ENCODE data around the gene CLEC2L. TPM values are rescaled to one million over a fixed set of nuclear protein-coding genes. Genes with fewer than 3 reads are reported as not detected.

CLEC2L gene
- total RNA-seq, 6 donors from 2014 or later = not detected

DNA sequence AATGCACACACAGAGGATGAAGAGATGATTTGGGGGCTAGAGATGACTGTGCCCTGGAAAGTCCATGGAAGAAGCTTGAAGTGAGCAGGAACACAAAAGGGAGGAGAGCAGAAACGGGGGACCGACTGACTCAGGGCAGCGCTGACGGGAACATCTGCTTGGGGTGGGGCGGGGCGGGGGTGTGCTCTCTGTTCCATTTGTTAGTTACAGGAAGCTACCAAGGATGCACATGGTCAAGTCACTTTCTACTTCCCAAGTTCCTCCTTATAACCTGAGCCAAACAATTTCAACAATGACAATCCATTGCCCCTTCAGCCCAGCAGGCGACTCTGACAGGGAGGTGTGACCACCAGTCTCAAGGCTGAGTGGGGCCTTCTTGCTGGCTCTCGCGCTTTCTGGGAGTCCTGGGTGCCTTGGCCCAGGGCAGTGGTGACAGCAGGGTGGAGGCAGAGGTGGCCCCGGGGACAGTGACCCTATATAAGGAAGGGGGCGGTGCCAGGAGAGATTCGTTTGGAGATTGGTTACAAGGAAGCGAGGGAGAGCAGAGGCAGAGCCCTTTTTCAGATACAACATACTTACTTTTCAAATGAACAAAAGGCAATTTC lies 39.6 kb downstream of the CLEC2L start:
- Histone ChIP-seq H3K27me3 (no peaks in the 10 kb centered on the region), H3K4me1 (peaks cover 0 to 8% (median 4%) of the 10 kb centered on the region in 4 donors), H3K27ac (no peak overlapping the region), H3K36me3 (peaks cover 0 to 8% (median 3%) of the 10 kb centered on the region in 4 donors), H3K4me3 (no peak overlapping the region), H3K9me3 (no peaks in the 10 kb centered on the region)
- 68 to 70% methylated on average over 13 of the region's 13 CpGs for WGBS, 2 donors
- ATAC-seq (ENCODE audit: low FRiP score in 2 of 2) (peak in 1 of 2 donors; percentile 62), DNase-seq (no peak)
- no peak for TF ChIP-seq POLR2AphosphoS5 (IDR thresholded peaks at IDR 0.05)

DNA sequence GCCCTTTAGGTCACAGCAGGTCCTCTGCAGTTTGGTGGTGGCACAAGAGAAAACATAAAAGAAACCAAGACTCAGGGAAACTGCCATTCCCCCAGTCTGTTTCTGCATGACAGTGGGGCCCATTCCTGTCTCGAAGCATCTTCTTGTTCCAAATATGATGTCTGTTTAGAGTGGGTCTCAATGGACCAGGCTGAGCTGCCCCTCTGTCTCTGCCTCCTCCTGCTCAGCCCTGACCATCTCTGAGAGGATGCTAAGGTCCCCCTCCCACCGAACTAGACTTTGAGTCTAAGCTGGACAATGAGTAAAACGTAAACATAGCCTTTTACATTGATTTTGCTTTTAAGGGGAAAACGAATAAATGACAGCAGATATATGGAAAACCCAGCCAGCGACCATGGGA lies 40.4 kb downstream of the CLEC2L start:
- no peak overlapping the region for H3K27ac ChIP-seq

DNA sequence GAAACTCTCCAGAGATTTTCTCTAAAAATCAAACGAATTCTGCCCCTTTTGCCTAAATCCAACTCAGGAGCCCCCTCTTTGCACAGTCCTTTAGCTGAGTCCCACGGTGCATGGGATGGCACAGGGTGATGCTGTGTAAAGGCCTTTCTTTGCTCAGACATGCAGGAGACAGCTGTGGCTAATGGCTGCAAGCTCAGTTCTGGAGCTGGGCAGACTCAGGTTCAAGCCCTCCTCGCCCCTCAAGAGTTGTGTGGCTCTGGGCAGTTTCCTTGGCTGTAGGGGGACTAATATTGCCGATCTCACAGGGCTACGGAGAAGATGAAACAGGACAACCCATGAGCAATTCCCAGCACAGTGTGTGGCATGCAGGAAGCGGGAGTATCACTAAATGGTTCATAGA lies 42.6 kb downstream of the CLEC2L start:
- Histone ChIP-seq H3K27ac (no peak overlapping the region), H3K27me3 (no peaks in the 10 kb centered on the region), H3K9me3 (no peaks in the 10 kb centered on the region), H3K36me3 (peaks cover 0 to 30% (median 10%) of the 10 kb centered on the region in 4 donors), H3K4me3 (no peak overlapping the region), H3K4me1 (peaks cover 0 to 8% (median 4%) of the 10 kb centered on the region in 4 donors)
- no peak for TF ChIP-seq CTCF (IDR thresholded peaks at IDR 0.05)
- TF ChIP-seq POLR2AphosphoS5 (IDR thresholded peaks at IDR 0.05) = no peak
- TF ChIP-seq EP300 (IDR thresholded peaks at IDR 0.05) = no peak
- TF ChIP-seq POLR2A (IDR thresholded peaks at IDR 0.05) = no peak
- no peak for DNase-seq
- 93% methylated on average over 6 of the region's 6 CpGs for WGBS, 2 donors
- ATAC-seq (ENCODE audit: low FRiP score in 2 of 2) = no peak

More for the DNA sequence above, 40.4 kb downstream of the CLEC2L start:
- 90 to 91% methylated on average over 5 of the region's 5 CpGs for WGBS, 2 donors
- Histone ChIP-seq H3K27me3 (no peaks in the 10 kb centered on the region), H3K4me3 (no peak overlapping the region), H3K4me1 (peaks cover 0 to 8% (median 4%) of the 10 kb centered on the region in 4 donors), H3K9me3 (no peaks in the 10 kb centered on the region), H3K36me3 (peaks cover 0 to 16% (median 5%) of the 10 kb centered on the region in 4 donors)
- no peak for TF ChIP-seq EP300 (IDR thresholded peaks at IDR 0.05)
- no peak for TF ChIP-seq POLR2A (IDR thresholded peaks at IDR 0.05)
- no peak for TF ChIP-seq POLR2AphosphoS5 (IDR thresholded peaks at IDR 0.05)
- no peak for TF ChIP-seq CTCF (IDR thresholded peaks at IDR 0.05)
- DNase-seq (no peak), ATAC-seq (ENCODE audit: low FRiP score in 2 of 2) (no peak)

GRCh38 chr7:139566736-139567646 lies 43.5 kb downstream of the CLEC2L start:
- TF ChIP-seq EP300 (IDR thresholded peaks at IDR 0.05) (no peak), CTCF (IDR thresholded peaks at IDR 0.05) (no peak), POLR2AphosphoS5 (IDR thresholded peaks at IDR 0.05) (no peak), POLR2A (IDR thresholded peaks at IDR 0.05) (no peak)
- ATAC-seq (ENCODE audit: low FRiP score in 2 of 2) = no peak
- Histone ChIP-seq H3K4me1 (peaks cover 0 to 8% (median 4%) of the 10 kb centered on the region in 4 donors), H3K27ac (no peak overlapping the region), H3K9me3 (no peaks in the 10 kb centered on the region), H3K36me3 (peaks cover 0 to 39% (median 14%) of the 10 kb centered on the region in 4 donors), H3K4me3 (no peak overlapping the region), H3K27me3 (no peaks in the 10 kb centered on the region)
- DNase-seq = no peak
- 92 to 93% methylated on average over 15 of the region's 15 CpGs for WGBS, 2 donors

- ATAC-seq (ENCODE audit: low FRiP score in 2 of 2) = no peak
- Histone ChIP-seq H3K4me3 (no peak overlapping the region), H3K36me3 (peaks cover under 1 to 47% (median 17%) of the 10 kb centered on the region in 4 donors), H3K27ac (no peak overlapping the region), H3K9me3 (no peaks in the 10 kb centered on the region), H3K27me3 (no peaks in the 10 kb centered on the region), H3K4me1 (peaks cover 0 to 8% (median 4%) of the 10 kb centered on the region in 4 donors)
- DNase-seq = no peak
- WGBS, 2 donors = 91 to 92% methylated on average over 14 of the region's 14 CpGs
- TF ChIP-seq CTCF (IDR thresholded peaks at IDR 0.05) = no peak
Observed at GRCh38 chr7:139567647-139568345, 44.3 kb downstream of the CLEC2L start.
